Kidney (tissue), 14 donors: ENCODE measurements around the gene IFNB1. TPM values are rescaled to one million over a fixed set of nuclear protein-coding genes. Genes with fewer than 3 reads are reported as not detected.

ENCODE experiments used
- DNase-seq, 5 donors: peaks; one replicate each; pipeline ENCODE4 v3.0.0-alpha.2; 2013 to 2020
- FAIRE-seq: peaks from 2 replicates; lab custom pipeline; 2012; peaks lifted over from hg19 to GRCh38; lab: Jason Lieb, UNC
- H3K27ac ChIP-seq, 2 donors: one replicate each; pipeline ENCODE4 v1.7.0; 2013; ENCODE audit warnings: low read depth in 2 of 2, low read length in 2 of 2, inconsistent platforms in 1 of 2
- H3K27me3 ChIP-seq: one replicate; pipeline ENCODE4 v1.7.1; 2013; ENCODE audit warnings: low read length, inconsistent platforms; ENCODE audit not compliant: control insufficient read depth, insufficient read depth
- H3K36me3 ChIP-seq, 3 donors: one replicate each; pipeline versions ENCODE4 v1.7.0 to v1.7.1; 2013; ENCODE audit warnings: low read length in 3 of 3, control low read depth in 1 of 3, inconsistent platforms in 1 of 3; ENCODE audit not compliant: insufficient read depth in 3 of 3, control insufficient read depth in 2 of 3
- H3K4me1 ChIP-seq, 3 donors: one replicate each; pipeline versions ENCODE4 v1.7.0 to v1.7.1; 2013; ENCODE audit warnings: low read length in 3 of 3, inconsistent platforms in 1 of 3, low read depth in 1 of 3; ENCODE audit not compliant: control insufficient read depth in 2 of 3, insufficient read depth in 2 of 3
- H3K4me3 ChIP-seq, 3 donors: one replicate each; pipeline versions ENCODE4 v1.7.0 to v1.8.1; 2013; ENCODE audit warnings: low read length in 3 of 3, control low read depth in 1 of 3, inconsistent platforms in 1 of 3
- H3K9ac ChIP-seq, 3 donors: one replicate each; pipeline versions ENCODE4 v1.7.0 to v1.7.1; 2013; ENCODE audit warnings: low read length in 3 of 3, control low read depth in 1 of 3, inconsistent platforms in 1 of 3
- H3K9me3 ChIP-seq, 3 donors: one replicate each; pipeline versions ENCODE4 v1.7.0 to v1.7.1; 2013; ENCODE audit warnings: low read length in 3 of 3, control low read depth in 1 of 3, inconsistent platforms in 1 of 3; ENCODE audit not compliant: control insufficient read depth in 2 of 3, insufficient read depth in 1 of 3
- intact Hi-C: fragments of 100-400 bp; cut with DNase I; formaldehyde crosslinking; loops from one replicate; pipeline ENCODE4 v1.11.1; 2022
- polyA plus RNA-seq: library from polyadenylated mRNA; stranded (reverse); fragments of 350-450 nt; fragmentation: Illumina TruSeq; extraction: RNeasy Lipid Tissue Mini Kit (QIAGEN cat#74804); gene quantifications from one replicate; pipeline ENCODE4 v1.2.3, GENCODE V29; 2014; ENCODE audit warnings: low read depth, low replicate concordance; ENCODE audit not compliant: insufficient read depth
- total RNA-seq: library from RNA; stranded (reverse); fragmentation: NEBNext Ultra II Directional; extraction: Animal tissue kit (Norgen Biotek cat#: 25700); gene quantifications from one replicate; pipeline ENCODE4 v1.2.1, GENCODE V29; 2021
- TF ChIP-seq, protein P1 (sequence below): IDR thresholded peaks from 3 replicates; pipeline ENCODE4 v1.5.1; 2012; ENCODE audit warnings: mild to moderate bottlenecking, moderate library complexity, borderline replicate concordance; ENCODE audit not compliant: insufficient read depth; ENCODE audit errors: extremely low read depth
- donor health status: control.
- donor health status: control.
- donor health status: control.
- donor health status: control.
- donor health status: control.
- donor health status: DM: yes; HTN: yes; CAD: no.
- donor health status: Normal renal cell carcinoma (clear cell type).

IFNB1 gene
- total and polyA plus RNA-seq, 2 donors from 2014 or later, result not detected

DNA sequence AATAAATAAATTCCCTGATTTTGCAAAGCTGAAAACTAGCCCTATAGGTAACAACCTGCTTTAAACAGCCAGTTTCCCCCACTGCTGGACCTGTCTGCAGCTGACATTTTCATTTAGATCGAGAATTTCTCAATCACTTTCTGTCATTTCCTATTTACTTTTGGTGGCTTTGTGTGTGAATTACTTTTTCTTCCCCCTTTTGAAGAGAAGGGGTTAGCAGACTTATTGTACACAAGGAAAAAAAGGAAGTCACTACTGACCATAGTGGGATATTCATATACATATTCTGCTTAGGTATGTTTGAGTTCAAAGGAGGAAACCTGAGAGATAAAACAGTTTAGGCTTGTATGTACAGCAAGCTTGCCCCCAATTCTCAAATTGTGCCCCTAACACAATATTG lies 27.0 kb upstream of the IFNB1 start:
- no peaks in the 10 kb centered on the region for H3K36me3 ChIP-seq
- no peak overlapping the region for H3K4me3 ChIP-seq
- H3K27ac ChIP-seq, result no peak overlapping the region
- DNase-seq, result no peak
- intact Hi-C loops, result loop anchor here (10.0 kb wide), 1 partner anchor 1180 kb away; no protein-coding TSS in a partner anchor
- H3K4me1 ChIP-seq, result no peaks in the 10 kb centered on the region
- TF ChIP-seq, protein P1, sequence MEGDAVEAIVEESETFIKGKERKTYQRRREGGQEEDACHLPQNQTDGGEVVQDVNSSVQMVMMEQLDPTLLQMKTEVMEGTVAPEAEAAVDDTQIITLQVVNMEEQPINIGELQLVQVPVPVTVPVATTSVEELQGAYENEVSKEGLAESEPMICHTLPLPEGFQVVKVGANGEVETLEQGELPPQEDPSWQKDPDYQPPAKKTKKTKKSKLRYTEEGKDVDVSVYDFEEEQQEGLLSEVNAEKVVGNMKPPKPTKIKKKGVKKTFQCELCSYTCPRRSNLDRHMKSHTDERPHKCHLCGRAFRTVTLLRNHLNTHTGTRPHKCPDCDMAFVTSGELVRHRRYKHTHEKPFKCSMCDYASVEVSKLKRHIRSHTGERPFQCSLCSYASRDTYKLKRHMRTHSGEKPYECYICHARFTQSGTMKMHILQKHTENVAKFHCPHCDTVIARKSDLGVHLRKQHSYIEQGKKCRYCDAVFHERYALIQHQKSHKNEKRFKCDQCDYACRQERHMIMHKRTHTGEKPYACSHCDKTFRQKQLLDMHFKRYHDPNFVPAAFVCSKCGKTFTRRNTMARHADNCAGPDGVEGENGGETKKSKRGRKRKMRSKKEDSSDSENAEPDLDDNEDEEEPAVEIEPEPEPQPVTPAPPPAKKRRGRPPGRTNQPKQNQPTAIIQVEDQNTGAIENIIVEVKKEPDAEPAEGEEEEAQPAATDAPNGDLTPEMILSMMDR, result no peak
- no peaks in the 10 kb centered on the region for H3K27me3 ChIP-seq
- H3K9ac ChIP-seq, result no peak overlapping the region
- H3K9me3 ChIP-seq, result no peaks in the 10 kb centered on the region
- FAIRE-seq, result no peak

DNA sequence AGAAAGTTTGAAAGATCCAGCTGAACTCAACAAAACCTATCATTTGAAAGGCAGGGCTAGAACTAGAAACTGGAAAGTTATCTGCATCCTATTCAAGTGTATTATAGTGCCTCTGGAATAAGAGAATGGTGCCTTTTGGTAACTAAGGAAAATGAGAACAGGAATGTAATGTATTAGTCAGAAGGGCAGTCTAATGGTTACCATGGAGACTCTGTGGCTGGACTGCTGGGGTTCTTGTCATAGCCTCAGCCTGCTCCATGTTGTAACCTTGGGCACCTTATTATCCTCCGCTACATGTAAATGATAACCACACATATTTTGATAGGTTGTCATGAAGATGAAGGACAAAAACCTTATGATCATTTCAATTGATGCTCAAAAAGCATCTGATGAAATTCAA lies 24.6 kb upstream of the IFNB1 start:
- DNase-seq, result no peak
- Histone ChIP-seq H3K27ac (no peak overlapping the region), H3K9me3 (no peaks in the 10 kb centered on the region), H3K9ac (no peak overlapping the region), H3K27me3 (no peaks in the 10 kb centered on the region), H3K36me3 (no peaks in the 10 kb centered on the region), H3K4me3 (no peak overlapping the region), H3K4me1 (no peaks in the 10 kb centered on the region)
- FAIRE-seq, result no peak
- intact Hi-C loops, result loop anchor here (10.0 kb wide), 1 partner anchor 1178 kb away; no protein-coding TSS in a partner anchor
- TF ChIP-seq, protein P1, result no peak

DNA sequence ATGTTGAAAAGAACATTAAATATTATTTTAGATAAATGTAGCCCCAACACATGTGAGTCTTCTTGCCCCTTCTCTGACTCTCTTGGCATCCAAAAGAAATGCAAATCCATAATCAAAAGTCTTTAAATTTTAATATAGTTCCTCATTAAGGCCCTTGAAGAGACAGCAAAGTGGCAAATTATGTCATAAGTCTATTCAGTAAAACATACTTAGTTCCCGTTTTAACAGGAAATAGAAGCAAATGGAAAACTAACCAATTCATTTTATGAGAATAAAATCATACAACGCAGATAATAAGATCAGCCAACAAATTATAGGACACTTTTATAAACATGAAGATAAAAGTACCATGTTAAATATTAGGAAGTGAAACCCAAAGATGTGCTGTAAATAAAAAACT lies 20.1 kb upstream of the IFNB1 start:
- Histone ChIP-seq H3K27me3 (no peaks in the 10 kb centered on the region), H3K27ac (no peak overlapping the region), H3K9me3 (no peaks in the 10 kb centered on the region), H3K4me1 (no peaks in the 10 kb centered on the region), H3K36me3 (no peaks in the 10 kb centered on the region), H3K4me3 (no peak overlapping the region), H3K9ac (no peak overlapping the region)
- intact Hi-C loops, result no loop called here
- DNase-seq (no peak), FAIRE-seq (no peak)
- TF ChIP-seq, protein P1, result no peak

DNA sequence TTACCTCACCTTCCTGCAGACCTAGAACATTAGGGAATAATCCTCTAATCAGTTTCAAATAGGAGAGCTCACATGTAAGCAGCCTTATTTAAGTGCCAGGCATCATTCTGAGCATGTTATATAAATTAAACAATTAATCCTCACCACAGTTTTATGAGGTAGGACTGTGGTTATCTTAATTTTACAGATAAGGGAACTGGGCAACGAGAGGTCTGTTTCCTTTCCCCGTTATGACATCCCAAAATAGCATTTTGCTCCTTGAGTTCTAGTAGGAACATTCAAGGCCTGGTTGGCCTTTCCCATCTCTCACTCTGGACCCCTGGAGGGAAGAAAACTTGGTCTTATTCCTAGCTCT lies 19.1 kb upstream of the IFNB1 start:
- Histone ChIP-seq H3K27me3 (no peaks in the 10 kb centered on the region), H3K36me3 (no peaks in the 10 kb centered on the region), H3K9me3 (no peaks in the 10 kb centered on the region), H3K4me1 (no peaks in the 10 kb centered on the region), H3K4me3 (no peak overlapping the region), H3K9ac (no peak overlapping the region), H3K27ac (no peak overlapping the region)
- no peak for DNase-seq
- intact Hi-C loops, result no loop called here
- TF ChIP-seq, protein P1, result no peak
- FAIRE-seq, result no peak
